ENCODE results near the gene MN1.

Gene MN1

DNA sequence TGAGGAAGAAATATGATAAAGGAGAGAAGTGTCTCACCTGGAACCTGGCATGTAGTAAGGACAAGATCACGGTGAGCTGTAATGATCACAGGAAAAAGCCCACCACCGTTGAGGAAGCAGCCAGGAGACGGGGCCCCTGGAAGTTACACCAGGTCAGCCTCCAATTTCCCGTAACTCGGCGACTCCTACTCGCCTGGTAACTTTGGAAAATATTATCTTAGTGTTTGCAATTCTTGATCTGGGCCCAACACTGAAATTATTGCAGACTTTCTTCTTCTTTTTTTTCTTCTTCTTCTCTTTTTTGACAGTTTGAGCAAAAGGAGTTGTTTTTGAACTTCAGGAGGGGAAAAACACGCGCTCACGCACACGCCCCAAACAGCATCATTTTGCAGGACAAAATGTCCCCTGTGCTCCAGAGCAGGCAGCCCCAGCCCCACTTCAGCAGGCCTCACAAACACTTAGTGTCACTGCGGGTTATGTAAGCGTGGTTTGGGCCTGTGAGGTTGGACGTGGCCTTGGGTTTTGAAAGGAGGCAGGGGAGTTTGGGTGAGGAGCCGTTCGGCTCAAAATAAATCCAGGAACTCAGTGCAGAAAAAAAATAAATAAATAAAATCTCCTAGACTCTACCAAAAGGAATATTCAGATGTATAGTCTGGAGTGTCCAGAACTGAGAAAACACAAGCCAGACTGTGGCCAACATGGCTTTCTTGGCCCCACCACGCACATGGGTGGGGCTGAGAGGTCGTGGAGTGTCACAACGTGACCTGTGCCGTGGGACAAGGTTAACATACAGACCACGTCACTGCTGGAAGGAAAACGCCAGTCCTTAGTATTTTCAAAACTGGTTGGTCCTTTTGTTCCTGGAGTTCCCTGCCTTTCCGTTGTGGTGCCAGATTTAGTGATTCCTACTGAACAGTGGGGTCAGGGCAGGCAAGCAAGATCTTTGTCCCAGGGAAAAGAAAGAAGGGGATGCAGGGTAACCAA is 26.3 kb upstream of the MN1 start:
- in situ Hi-C loops (cut with HindIII; ENCODE audit: low sequenced_read_pairs) = no loop called here

DNA sequence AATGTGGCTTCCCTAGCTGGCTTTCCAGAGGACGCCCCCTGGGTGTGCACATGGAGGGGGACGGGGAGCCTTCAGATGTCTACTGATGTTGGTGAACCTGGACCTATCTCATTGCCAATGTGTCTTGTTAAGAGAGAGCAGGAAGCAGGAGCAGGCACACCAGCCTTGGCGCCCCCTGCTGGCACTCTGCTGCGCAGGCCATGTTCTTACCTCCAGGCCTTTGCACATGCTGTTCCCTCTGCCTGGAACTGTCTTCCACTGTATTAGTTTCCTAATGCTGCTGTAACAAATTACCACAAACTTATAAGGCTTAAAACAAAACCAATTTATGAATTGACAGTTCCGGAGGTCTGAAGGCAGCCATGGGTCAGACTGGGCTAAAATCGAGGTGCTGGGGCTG is 23.6 kb upstream of the MN1 start:
- in situ Hi-C loops (cut with HindIII; ENCODE audit: low sequenced_read_pairs) = no loop called here

DNA sequence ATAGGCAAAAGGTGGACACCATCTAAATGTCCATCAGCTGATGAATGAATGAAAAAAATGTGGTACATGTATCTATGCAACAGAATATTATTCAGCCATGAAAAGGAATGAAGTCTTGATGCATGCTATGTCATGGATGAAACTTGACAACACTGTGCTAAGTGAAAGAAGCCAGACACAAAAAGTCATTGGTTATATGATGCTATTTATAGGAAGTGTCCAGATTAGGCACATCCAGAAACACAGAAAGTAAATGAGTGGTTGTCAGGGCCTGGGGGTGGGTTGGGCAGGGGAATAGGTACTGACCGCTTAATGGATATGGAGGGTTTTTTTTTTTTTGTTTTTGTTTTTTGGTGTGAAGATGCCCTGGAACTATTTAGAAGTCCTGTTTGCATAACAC is 21.7 kb upstream of the MN1 start:
- in situ Hi-C loops (cut with HindIII; ENCODE audit: low sequenced_read_pairs) = no loop called here

DNA sequence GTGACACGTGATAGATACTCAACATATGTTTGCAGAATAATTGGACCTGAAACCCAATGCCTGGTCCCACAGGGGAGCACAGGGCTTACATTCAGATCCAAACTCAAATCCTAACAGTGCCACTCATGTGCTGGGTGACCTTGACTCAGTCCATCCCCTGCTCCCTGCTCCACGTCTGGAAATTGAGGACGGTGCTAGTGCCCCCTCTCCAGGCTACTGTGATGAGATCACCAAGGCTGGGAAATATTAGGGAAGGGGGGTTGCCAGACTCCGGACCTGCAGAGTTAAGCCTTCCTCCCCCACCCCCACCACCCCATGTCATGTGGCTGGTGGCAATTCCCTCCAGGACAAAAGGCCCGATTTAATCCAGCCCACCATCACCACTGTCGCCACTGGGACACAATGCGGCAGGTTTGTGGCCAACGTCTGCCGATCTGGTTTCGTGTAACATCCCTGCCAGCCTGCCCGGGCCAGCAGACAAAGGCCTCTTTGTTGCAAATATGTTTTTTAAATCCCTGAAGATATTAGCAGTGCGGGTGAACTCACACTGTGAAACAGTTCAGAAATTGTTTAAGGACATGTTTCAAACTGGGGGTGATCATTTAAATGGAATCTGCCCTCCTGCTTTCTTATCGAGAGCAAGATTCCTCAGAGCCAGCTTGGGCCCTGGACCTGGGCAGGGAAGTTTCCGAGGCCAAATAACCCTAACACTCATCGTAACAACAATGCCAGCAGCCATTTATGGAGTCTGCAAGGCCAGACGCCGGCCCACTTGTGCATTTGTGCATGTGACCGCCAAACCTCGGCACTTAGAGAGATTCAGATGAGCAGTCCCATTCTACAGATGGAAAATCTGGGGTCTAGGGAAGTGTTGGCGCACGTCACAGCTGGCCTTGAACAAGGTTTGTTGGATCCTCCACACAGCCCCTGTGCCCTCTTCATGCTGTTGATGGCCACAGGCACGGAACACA is 19.6 kb upstream of the MN1 start:
- in situ Hi-C loops (cut with HindIII; ENCODE audit: low sequenced_read_pairs) = no loop called here

DNA sequence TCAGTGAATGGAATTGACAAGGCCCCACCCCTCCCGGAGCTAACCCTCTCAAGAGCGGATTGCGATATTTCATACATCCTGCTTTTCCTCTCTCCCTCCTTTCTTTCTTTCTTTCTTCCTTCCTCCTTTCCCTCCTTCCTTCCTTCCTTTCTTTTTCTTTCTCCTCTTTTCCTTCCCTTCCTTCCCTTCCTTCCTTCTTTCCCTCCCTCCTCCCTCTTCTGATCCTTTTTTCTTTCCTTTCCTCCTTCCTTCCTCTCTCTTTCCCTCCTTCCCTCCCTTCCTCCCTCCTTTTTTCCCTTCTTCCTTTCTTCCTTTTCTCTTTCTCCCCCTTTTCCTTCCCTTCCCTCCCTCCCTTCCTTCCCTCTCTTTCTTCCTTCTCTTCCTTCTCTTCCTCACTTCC is 15.0 kb upstream of the MN1 start:
- in situ Hi-C loops (cut with HindIII; ENCODE audit: low sequenced_read_pairs) = no loop called here

DNA sequence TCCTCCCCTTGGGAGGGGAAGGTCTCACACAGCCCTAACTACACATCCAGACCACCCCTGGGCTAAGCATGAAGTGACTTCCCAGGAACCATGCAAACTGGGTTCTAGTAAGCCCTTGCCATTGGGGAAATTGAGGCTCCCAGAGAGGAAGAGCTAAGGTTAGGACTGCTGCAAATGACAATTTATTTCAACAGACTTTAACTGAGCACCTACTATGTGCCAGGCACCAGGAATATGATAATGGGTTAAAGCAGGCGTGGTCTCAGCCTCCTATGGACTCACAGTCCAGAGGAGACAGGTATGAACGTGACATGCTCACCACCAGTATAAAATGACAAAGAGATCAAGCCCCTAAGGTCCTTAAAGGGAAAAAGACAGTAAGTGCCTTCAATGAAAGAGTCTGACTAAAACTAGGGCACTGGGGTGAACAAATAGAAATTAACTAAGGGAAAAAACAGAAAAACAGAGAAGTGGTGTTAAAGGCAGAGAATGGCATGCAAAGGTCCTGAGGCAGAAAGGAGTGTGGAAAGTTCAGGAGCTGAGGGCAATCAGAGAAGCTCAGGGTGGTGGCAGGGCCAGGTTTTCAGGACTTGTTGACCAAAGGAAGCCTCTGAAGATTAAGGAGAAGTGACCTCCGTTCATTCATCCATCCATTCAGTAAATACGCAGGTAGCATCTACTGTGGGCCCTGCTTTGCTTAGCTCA is 14.4 kb upstream of the MN1 start:
- in situ Hi-C loops (cut with HindIII; ENCODE audit: low sequenced_read_pairs) = no loop called here

DNA sequence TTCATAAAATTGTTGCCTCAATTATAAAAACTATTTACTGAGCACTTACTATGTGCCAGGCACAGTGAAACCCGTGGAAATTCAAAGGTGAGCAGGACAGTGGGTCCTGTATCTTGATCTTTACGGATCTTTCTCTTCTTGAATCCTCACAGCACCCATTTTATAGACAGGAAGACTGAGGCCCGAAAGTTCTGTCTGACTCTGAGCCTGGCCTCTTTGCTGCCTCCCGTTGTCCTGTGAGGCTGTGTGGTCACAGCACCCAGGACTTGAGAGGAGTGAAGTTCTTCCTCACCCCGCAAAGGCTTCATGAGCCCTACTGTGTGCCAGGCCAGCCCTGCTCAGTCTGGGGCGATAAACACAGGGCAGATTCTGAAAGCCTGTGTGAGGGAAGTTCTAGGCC is 13.4 kb upstream of the MN1 start:
- in situ Hi-C loops (cut with HindIII; ENCODE audit: low sequenced_read_pairs) = no loop called here

DNA sequence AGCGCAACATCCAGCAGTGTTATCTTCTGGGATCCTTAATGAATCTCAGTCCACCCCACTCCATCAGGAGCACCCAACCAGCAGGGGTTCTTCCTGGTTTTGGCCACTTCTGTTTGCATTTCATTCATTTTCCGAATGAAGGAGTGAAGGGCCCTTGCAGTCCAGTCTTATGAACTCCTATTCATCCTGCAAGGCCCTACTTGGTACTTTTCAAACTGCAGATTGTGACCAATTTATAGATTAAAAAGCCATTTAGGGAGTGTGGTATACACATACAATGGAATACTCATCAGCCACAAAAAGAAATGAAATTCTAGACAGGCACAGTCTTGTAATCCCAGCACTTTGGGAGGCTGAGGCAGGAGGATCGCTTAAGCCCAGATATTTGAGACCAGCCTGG is 10.2 kb upstream of the MN1 start:
- in situ Hi-C loops (cut with HindIII; ENCODE audit: low sequenced_read_pairs) = no loop called here

DNA sequence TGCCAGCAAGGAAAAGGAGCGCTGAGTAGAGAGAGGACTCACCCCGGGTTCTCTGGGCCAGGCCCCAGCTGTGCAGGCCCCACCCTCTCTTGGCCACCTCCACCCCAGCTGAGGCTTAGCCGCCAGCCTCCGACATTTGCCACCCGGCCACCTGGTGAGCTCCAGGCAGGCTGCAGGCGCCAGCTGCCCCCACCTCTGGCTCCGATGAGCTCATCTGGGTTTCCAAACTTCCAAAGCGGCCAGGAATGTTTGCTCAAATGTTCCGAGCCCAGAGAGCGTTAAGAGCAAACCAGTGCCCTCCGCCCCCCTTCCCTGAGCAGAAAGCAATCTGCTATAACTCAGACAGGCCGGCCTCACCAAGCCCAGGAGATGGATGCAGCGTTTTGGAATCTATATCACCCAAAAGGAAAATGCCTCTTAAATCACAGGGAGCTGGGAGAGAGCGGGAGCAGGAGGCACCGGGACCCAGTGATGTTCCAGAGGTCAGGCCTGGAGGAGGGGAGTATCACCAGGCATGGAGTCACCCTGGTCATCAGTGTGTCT is 9.1 kb upstream of the MN1 start:
- in situ Hi-C loops (cut with HindIII; ENCODE audit: low sequenced_read_pairs) = no loop called here

DNA sequence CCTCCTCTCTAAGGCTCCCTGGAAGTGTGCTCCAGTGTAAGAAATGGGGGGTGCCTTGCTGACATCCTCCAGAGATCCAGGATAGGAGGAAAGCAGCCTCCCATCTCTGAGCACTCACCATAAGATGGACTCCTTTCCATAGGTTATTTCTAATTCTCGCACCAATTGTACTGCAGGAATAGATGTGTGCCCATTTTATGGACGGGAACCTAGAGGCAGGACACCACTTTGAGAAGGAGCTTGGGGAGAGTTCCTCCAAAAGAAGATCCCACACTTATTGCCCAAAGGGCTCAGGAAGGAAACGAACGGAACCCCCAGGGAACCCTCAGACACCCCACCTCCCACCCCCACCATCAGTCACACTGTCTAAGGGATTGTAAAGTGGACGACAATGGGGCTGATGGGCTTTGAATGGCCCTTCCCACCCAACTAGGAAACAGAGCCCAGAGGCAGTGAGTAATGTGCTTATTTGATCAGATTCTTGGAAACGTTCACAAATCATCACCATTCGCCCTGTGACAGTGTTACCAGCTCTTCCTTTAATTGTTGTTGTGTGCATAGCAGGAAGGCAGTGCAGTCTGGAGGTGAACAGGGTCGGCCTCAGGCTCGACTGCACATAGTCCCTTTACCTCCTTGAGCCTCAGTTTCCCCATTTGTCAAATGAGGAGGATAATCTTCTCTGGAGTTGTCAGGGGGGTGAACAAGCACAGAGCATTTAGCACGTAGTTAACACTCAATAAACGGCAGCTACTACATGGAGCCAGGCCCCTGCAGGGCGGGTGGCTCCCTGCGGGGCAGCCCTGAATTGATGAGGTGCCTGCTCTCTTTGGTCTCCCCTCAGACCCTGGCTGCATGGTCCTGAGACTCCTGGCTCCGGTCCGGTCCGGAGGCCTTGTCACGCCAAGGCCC is 8.4 kb upstream of the MN1 start:
- in situ Hi-C loops (cut with HindIII; ENCODE audit: low sequenced_read_pairs) = no loop called here

DNA sequence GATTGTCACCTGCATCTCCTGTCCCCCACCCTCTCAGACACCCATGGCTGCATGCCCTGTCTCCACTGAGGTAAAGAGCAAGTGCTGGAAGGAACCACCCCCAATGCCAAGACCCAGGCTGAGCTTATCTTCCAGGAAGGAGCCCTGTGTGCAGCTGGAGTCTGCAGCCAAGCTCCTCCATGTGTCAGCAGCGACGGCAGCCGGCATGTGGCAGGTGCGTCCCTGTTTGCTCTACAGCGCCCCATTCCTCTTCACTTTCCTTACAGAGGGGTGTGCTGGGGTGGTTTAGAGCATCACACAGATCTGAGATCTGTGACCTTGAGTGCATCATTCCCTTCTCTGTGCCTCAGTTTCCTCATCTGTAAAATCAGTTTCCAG is 7.7 kb upstream of the MN1 start:
- in situ Hi-C loops (cut with HindIII; ENCODE audit: low sequenced_read_pairs) = no loop called here

DNA sequence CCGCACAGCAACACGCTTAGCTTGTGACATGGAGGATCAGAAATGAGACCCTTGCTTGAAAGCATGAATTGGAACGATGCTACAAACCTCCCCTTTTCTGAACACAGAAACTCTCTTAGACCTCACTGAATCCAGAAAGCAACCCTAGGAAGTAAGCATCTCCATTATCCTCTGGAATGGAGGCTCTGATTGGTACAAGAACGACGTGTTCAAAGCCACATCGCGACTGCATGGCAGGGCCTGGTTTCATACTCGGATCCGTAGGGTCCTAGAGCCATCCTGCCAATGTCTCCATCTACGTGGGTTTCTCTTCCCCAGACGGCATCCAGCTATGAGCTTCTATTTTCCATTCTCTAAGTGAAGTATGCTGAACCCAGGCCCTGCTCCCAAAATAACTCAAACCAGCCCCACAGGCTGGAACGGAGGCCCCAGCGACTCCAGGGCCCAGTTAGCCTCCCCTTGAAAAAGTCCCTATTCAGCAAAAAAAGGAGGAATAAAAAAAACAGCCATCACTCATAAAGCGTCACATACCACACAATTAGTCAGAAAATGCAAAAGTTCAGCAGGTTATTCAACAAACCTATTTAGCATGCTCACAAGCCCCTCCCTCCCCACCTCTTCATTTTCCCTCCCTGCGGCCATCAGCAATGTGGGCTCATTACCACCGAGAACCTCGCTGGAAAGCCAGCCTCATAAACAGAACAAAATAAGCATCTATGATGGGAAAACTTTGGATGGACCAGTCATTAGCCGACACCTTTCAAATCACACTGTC is 7.1 kb upstream of the MN1 start:
- in situ Hi-C loops (cut with HindIII; ENCODE audit: low sequenced_read_pairs) = no loop called here

DNA sequence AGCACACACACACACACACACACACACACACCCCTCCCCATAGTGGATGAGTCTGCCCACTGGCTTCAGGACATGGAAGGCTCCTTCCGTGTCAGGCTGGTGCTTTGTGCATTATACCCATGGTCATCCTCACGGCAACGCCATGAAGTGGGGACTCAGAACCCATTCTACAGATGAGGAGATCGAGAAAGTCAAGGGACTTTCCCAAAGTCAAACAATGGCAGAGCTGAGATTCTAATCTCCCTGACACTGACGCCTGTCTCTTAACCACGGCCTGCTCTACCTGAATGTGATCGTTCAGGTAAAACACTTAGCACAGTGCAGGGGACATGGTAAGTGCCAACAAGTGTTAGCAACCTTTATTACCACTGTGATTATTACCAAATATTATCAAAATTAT is 4.3 kb upstream of the MN1 start:
- in situ Hi-C loops (cut with HindIII; ENCODE audit: low sequenced_read_pairs) = no loop called here

DNA sequence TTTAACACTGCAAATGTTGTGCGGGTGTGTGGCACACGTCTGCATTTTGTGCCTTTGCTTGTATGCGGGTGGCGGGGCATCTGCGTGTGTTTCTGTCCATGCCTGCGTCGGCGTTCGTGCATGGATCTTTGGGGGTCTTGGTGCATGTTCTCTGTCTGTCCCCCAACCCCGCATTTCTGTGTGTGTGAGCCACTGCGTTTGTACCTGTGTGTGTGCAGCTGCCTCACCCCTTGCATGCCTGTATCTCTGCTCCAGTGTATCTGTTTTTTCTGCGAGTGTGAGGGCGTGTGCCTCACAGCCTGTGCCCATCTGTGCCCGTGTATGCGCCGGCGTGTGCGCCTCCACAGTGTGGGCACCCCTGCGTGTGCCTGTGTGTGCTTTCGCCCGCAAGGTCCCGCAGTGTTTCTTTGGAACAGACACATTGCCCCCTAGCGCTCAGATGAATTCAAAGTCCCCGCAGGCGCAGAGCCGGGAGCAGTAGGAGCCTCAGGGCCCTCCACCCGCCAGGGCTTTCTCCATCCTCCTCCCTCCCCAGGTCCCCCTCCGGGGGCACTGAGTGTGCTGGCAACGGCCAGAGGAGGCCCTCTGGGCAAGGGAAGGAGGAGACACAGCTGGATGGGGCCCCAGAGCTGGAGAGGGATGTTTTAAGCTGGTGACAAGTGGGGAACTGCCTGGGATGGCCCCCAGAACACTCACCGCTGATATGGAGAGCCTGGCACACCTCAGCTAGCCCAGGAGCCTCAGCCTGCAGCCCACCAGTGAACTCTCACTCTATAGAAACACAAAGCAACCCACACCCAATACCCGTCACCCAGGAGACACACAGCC is 3.1 kb upstream of the MN1 start:
- in situ Hi-C loops (cut with HindIII; ENCODE audit: low sequenced_read_pairs) = no loop called here

DNA sequence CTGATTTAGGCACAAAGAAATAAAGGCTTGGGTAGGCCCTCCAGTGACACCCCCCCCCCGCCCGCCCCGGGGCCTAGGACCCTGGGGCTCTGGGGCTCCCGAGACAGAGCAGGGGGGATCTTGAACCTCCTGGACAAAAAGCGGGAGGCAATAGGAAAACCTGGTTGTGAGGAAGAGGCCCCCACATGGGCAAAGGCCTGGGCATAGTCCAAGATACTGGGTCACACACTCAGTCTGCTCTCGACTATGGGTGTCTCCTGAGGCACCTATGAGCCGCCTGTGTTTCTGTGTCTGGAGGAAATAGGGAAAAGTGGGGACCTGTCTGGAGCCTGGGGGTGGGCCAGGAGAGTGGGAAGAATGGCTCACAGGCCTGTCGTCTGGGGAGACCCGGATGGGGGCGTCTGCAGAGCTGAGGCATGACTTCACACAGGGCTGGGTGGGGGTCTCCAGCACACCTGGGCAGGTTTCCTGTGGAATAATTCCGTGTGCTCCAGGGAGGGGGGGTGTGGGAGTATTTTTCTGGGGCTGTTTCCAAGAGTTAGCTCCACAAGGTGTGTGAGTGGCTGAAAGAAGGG is 2.4 kb upstream of the MN1 start:
- in situ Hi-C loops (cut with HindIII; ENCODE audit: low sequenced_read_pairs) = no loop called here

DNA sequence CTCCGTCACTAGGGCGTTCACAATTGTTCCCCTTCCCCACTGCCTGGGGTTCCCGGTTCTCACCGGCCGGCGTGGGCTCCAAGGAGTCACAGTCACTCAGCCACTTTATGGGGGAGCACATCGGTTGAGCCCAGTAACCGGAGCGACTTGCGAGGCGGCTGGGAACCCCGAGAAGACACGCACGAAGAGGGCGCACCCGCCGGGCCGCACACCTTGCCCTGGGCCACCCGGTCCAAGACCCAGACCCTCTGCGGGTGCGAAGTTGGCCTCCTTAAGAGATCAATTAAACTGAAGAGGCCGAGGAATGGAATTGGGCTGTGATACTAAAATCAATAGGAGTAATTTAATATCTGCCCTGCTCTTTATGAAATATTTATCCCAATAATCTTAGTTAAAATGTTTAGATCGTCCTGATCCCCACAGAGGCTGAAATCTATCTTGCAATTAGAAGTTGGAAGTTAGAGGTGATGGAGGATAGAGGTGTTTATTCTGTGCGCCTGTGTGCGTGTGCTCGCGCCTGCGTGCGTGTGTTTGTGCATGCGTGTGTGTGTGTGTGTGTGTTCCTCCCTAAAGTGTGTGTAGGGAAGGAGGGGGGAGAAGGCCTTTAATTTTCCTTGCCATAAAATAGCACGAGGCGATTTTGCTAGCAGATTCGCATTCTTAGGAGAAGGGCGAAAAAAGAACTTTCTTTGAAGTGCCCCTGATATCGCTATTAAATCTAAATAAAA is 954 bp upstream of the MN1 start:
- in situ Hi-C loops (cut with HindIII; ENCODE audit: low sequenced_read_pairs) = no loop called here

DNA sequence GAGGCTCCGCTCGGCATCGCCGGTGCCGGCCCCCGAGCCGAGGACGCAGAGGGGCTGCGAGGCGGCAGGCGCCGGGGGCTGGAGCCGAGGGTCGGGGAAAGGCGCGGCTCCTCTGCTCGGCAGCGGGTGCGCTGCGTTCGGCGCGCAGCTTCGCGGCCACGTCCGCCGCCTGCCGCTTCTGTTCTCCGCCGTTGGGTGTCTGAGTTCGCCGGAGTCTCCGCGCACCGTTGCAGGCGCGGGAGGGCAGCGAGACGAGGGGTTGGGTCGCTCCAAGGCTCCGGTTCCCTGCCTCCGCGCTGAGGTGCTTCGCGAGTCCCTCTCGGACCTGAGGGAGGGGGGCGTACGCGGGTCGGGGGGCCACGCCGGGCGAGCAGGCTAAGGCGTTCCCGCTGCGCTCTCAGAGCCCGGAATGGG is 347 bp downstream of the MN1 start:
- in situ Hi-C loops (cut with HindIII; ENCODE audit: low sequenced_read_pairs) = no loop called here
